Measurements from ENCODE around the gene SHPK.

Gene SHPK

DNA sequence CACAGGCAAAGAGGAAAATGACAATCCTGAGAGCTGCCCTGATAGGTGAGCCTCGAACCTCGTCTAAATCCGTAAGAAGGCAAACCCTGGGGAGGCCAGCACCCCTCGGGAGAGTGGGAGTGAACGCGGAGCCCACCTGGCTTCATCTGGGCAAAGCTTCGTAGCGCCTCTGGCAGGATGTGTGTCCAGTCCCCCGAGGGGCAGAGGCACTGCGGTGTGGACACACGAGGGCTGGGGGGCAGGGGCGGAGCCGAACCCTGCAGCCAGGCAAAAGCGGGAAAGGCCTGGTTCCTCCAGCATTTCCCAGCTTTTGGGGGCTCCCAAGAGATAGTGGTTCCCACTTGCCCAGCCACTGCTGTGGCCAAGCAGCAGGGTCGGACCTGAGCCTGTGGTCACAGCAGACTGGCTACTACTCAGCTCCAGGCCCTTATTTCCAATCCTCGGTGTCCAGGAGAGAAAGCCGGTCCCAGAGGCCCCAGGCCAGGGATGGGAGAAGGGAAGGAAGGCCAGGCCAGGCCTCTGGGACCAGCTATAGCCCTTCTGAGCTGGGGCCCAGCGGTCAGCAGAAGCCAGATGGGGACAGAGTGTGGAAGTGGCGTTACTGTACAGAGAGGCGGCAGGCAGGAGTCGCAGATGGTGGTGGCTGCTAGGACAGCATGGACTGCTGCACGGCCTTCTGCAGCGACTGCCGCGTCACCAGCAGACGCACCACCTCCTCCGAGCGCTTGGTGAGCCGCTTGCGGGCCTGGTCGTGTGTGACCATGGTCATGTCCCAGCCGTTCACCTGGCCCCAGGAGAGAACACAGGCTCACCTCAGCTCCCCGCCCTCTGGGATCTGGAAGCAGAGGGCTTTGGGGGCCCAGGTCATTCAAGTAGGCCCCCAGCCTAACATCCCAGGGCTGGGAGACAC lies 27.3 kb upstream of the SHPK start:
- DNase-seq (ENCODE audit: low read depth in 1 of 2, low spot score in 1 of 2): no peak

DNA sequence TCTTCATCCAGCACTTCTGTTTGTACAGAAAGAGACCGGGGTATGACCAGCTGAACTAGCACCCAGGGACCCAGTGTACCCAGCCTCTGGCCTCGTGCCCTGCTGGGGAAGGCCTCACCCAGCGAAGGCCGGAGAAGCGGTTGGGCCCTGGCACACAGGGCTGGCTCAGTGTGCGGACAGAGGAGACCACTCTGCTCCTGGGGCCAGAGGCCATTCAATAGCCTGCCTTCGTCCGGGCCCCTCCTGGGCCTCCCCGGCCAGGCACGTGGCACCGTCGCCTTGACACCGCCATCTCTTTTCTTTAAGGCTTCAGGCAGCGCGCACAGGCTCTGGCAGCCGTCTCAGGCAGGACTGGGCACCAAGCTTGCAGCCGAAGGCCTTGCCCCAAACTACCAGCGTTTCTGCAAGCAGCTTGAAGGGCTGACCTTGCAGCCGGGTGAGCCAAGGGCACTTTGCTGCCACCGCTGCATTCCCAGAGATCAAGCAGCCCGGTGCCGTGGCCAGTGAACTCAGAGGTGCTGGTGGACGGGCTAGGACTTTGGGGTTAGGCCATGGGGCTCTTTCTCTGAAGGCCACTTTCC lies 24.4 kb upstream of the SHPK start:
- DNase-seq (ENCODE audit: low read depth in 1 of 2, low spot score in 1 of 2): no peak

DNA sequence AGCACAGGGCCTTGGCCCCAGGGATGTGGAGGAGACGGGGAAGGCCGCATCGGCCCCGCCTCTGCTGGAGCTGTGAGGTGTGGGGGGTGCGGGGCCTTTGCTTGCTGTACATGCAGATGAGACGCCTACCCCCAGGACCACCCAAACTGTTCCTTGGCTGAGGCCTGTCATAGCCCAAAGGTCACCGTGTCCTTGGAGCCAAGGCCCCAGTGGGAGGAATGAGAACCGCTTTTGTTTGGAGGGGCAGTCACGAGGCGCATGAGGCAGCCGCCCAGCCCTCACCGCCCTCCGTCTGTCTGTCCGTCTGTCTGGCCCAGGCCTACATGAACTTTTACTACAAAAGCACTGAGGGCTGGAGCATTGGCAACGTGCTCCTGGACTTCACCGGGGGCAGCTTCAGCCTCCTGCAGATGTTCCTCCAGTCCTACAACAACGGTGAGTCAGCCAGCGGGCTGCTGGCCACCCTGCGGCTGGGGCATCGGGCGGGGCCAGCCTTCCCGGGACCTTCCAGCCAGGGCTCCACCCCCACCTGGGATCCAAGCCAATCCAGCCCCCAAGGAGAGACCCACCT lies 23.6 kb upstream of the SHPK start:
- DNase-seq (ENCODE audit: low read depth in 1 of 2, low spot score in 1 of 2): no peak

DNA sequence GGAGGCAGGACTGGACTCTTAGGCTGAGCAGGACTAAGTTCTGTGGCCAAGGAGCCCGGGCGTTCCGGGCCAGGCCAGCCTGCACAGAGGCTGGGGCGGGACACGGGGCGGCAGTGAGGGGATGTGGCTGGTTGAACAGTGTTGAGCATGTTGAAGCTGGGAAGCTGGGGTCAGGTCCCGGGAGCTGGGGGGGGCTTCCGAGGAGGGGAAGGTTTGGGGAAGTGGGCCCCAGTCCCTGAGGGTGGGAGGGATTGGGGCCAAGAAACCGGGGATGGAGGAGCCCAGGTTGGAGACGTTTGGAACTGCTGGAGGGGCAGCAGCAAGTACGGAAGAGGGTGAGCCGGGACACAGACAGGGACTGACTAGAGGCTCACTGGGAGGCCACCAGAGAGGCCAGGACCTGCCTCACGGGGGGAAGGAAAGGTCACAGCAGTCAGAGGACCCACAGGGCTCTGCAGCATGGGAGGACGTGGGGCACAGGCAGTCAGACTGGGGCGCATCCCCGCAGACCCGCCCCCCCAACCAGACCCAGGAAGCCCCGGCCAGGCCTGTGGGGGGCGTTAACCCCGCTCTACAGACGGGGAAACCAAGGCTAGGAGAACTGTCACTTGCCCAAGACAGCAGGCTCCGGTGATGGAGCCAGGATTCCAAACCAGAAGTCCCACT lies 22.9 kb upstream of the SHPK start:
- DNase-seq (ENCODE audit: low read depth in 1 of 2, low spot score in 1 of 2): no peak

DNA sequence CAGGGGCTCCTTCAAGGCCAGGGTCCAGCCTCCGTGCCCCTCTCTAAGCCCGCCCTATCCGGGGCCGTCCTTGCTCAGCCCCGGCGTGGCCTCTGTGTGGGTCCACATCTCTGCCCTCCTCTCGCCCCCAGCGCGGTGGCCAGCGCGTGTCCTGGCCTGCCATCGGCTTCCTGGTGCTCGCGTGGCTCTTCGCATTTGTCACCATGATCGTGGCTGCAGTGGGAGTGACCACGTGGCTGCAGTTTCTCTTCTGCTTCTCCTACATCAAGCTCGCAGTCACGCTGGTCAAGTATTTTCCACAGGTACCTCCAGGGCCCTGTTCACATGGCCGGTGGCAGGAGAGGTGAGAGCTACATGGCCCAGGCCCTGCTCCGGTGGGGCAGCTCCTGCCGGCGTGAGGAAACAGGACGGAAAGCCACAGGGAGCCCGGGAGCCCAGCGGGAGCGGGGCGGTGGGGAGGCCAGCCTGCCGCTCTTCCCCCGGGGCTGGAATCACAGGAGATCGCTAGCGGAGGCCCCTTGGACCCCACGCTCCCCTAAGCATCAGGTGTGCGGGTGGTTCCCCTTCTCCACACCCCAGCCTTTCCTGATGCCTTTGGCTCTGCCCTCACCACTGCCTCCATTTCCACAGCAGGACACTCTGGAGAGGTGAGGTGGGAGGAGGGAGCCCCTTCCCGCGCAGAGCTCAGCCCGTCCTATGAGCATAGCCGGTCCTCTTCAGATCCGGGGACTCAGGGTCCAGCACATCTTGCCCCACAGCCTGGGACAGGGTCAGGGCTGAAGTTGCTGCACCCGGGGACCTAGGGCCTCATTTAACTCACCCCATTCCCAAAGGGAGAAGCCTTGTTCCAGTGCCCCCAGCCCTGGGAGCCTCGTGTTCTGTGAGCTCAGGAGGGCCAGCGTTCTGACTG lies 22.1 kb upstream of the SHPK start:
- no peak for DNase-seq (ENCODE audit: low read depth in 1 of 2, low spot score in 1 of 2)

DNA sequence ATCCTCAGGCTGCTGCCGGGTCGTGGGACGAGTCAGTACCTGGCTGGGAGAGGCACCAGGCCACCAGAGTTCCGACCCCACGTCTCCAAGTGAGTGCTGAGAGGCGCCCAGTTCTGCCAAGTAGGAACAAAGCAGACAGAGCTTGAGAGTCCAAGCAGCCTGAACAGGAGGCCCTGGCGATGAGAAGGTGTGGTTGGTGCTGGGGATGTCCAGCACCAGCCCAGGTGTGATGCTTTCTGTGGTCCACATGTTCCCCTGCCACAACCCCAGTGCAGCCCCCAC lies 21.5 kb upstream of the SHPK start:
- no peak for DNase-seq (ENCODE audit: low read depth in 1 of 2, low spot score in 1 of 2)

DNA sequence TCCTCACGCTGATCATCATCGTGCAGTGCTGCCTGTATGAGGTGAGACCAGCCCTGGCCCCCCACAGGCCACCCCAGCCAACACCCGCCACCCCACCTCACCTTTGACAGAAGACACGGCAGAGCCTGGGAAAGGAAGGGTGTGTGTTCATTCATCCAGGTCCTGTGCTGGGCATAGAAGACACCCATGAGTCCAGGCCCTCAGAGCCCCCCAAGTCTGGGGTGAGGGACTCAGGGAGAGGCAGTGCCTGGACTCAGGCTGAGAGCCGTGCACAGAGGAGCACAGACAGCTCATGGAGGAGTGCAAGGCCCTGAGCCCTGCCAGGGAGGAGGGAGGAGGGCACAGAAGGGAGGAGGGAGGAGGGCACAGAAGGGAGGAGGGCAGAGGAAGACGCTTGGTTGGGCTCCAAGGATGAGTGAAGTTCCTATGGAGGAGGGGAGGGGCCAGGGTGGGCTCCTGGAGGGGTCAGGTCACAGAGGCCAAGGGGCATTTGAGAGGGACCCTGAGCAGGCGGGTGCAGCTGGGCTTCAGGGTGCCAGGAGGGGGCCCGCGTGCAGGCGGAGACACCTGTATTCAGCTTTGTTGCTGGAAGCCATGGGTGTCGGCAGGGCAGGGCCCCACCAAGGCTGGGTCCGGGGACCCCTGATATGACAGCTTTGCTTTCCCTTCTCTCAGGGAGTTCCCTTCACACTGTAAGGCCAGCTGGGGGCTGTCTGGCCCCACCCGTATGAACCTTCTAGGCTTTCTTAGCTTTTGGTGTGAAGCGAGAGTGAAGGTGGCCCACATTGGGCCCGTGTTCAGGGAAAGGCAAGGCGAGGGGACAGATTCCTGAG lies 20.9 kb upstream of the SHPK start:
- DNase-seq (ENCODE audit: low read depth in 1 of 2, low spot score in 1 of 2): no peak

DNA sequence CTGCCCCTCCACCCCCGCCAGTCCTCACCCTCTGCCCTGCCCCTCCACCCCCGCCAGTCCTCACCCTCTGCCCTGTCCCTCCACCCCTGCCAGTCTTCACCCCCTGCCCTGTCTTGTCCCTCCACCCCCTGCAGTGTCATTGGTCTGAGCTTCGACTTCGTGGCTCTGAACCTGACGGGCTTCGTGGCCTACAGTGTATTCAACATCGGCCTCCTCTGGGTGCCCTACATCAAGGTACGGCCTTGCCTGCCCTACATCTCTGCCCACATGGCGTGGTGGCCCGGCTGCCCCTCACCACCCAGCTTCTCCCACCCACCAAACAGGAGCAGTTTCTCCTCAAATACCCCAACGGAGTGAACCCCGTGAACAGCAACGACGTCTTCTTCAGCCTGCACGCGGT lies 20.3 kb upstream of the SHPK start:
- no peak for DNase-seq (ENCODE audit: low read depth in 1 of 2, low spot score in 1 of 2)

DNA sequence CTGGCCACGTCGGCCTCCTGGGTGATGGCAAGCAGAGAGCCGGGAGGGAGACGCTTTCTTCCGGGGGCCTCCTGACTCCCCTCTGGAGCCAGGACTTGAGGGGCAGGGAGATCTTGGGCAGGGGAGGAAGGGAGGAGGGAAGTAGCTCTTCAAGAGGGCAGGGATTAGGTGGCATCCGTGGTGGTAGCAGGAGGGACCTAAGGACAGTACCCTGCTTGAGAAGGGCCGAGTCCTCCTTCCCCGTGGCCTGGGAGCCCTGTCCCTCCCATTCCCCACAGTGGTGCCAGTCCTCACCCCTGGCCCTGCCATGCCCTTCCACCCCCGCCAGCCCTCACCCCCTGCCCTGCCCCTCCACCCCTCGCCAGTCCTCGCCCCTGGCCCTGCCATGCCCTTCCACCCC lies 19.7 kb upstream of the SHPK start:
- DNase-seq (ENCODE audit: low read depth in 1 of 2, low spot score in 1 of 2): no peak

DNA sequence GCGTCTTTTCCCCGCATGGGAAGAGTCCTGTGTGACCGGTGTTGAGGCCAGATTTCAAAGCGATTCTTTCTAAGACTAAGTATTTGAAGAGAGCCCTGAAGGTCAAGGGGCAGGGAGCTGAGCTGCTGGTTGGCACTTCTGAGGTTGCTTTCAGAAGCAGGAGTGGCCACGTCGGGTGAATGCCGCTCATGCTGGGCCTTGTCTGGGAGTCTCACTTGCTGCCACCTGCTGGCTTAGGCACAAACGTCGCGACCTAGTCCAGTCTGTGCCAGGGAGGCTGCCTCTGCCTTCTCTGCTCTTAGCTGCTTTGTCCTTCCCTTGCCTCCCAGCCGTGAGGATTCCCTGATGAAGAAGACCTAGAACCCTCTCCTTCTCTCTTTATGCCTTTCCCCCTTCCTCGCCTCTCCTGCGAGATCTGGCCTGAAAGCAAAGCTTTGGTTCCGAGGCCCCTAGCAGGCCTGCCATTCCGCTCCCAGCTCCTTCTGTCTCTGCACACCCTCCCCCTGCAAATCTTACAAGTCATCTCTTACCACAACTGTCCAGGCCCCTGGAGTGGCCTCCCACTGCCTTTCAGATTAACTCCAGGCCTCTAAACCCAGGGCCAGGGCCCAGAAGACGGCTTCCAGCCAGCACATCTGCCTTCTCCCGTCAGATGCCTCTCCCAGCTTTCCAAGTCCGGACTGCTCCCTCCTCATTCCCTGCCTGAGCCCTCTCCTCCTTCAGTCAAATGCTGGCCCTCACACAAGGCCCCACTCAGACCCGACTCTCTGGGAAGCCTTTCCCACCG lies 11.9 kb upstream of the SHPK start:
- DNase-seq (ENCODE audit: low read depth in 1 of 2, low spot score in 1 of 2): no peak

DNA sequence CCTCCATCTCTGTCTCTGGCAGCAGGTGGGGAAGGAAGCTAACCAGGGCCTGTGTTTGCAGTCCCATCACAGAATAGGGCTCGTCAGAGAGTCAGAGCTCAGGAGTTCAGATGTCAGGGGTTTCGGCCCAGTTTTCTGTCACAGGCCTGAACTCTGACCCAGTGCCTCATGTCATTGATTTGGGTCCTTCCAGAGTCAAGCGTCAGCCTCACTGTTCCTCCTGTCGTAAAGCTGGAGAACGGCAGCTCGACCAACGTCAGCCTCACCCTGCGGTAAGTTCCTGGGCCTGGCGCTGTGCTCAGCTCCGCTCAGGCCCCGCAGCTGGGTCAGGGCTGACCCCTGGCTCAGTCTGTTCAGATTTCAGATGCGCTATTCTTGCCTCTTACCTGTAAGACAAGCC lies 11.2 kb upstream of the SHPK start:
- no peak for DNase-seq (ENCODE audit: low read depth in 1 of 2, low spot score in 1 of 2)

DNA sequence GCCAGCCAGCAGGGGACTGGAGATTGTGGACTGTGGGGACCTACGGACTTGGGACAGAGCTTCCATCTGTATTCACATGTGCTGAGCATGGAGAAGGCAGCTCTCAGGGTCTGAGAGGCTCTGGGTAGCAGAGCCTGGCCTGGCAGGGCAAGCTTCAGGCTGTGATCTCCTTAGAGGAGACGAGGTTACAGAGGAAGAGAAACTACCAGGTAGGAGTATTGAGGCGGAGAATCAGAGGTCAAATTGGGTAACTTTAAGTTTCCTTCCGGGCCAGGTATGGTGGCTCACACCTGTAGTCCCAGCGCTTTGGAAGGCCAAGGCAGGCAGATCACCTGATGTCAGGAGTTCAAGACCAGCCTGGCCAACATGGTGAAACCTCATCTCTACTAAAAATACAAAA lies 9.3 kb upstream of the SHPK start:
- no peak for DNase-seq (ENCODE audit: low read depth in 1 of 2, low spot score in 1 of 2)

DNA sequence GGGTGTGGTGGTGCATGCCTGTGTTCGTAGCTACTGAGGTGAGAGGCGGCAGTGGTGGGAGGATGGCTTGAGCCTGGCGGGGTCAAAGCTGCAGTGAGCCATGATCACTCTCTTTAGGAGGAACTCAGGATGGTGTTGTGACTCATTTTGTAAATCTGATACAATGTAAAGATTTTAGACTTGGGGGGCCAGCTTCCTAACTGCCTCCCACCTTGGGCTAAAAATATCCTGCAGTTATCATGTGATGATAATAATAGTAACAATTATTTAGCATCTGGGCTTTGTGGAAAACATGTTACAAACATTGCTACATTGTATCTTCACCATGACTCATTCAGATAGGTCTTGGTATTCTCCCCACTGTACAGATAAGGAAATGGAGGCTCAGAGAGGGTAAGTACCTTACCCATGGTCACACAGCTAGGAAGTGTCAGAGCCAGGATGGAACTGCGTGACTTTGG lies 7.9 kb upstream of the SHPK start:
- no peak for DNase-seq (ENCODE audit: low read depth in 1 of 2, low spot score in 1 of 2)

DNA sequence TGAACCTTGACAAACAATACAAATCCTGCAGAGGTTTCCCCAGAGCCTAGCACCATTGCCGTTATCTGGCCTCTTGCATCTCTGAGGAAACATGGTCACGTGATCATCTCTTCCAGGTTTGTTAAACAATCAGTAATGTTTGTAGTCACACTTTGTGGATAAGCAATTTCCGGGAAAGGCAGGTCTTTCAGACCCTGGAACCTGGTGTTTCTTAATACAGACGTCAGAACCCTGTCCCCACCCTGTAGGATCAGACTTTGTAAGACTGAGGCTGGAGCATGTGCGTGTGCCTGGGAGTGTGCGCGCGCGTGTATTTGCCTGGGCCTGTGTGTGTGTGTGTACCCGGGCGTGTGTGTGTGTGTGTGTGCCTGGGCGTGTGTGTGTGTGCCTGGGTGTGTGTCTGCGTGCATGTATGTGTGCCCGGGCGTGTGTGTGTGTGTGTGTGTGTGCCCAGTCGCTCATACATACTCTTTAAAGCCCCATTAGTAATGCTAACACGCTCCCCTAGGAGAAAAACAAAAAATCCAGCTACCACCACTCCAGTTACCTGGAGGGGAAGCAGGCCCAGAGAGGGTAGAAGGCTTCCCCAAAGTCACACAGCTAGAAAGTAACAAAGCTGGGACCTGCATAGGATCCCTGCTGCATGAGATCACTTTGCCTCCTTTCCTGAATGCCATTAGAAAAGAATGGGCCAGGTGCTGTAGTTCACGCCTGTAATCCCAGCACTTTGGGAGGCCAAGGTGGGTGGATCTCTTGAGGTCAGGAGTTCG lies 5.9 kb upstream of the SHPK start:
- DNase-seq (ENCODE audit: low read depth in 1 of 2, low spot score in 1 of 2): no peak

DNA sequence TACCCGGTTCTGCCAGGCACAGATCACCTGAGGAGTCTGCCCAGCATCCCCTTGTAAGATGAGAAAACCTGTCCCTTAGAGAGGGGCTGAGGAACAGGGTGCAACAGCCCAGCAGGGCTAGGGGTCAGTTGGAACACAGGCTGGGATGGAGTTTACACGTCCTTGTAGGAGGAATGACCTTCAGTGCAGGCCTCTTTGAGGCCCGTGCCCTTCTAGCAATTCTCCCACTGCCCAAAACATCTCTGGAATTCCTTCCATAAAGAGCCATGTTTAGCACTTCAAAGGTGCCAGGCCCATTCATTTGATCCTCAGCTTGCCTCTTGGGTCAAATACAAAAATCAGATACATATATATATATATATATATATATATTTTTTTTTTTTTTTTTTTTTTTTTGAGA lies 5.0 kb upstream of the SHPK start:
- no peak for DNase-seq (ENCODE audit: low read depth in 1 of 2, low spot score in 1 of 2)

DNA sequence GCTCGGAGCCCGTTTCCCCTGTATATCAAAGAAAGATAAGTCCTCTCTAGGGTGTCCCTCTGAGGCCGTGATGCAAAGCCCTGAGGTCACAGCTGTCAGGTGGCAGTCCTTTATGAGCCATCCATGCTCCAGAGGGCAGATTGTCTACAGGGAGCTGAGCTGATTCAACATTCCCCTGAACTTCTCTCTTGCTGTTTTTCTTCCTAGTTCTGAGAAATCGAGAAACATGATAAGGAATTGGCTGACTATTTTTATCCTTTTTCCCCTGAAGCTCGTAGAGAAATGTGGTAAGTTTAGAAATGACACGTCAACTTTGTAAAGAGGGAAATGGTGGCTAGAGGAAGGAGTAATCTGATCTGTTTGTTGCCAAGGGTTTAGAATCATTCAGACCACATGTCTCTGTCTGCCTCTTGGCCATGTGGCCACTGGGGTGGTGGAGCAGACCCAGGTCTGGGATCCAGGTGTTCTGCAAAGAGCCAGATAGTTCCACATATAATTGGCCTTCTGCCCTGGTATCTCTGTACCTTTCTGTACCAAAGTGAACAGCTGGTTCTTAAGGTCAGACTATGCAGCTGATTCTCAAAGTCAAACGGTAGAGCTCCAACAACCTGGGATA lies 4.0 kb upstream of the SHPK start:
- DNase-seq (ENCODE audit: low read depth in 1 of 2, low spot score in 1 of 2): no peak

DNA sequence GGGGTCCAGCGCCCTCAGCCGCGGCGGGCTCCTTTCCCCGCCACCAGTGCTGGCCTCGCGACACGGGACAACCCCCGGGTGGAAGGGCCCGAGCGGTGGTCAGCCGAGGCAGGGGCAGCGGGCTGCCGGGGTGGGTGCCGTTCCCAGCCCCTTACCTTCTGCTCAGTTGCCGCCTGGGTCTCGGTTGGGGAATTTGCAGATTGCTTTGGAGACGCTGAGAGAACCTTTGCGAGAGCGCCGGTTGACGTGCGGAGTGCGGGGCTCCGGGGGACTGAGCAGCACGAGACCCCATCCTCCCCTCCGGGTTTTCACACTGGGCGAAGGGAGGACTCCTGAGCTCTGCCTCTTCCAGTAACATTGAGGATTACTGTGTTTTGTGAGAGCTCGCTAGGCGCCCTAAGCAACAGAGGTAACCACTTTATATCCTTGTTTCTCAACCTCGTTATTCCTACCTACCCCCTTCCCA lies 891 bp upstream of the SHPK start:
- no peak for DNase-seq (ENCODE audit: low read depth in 1 of 2, low spot score in 1 of 2)

DNA sequence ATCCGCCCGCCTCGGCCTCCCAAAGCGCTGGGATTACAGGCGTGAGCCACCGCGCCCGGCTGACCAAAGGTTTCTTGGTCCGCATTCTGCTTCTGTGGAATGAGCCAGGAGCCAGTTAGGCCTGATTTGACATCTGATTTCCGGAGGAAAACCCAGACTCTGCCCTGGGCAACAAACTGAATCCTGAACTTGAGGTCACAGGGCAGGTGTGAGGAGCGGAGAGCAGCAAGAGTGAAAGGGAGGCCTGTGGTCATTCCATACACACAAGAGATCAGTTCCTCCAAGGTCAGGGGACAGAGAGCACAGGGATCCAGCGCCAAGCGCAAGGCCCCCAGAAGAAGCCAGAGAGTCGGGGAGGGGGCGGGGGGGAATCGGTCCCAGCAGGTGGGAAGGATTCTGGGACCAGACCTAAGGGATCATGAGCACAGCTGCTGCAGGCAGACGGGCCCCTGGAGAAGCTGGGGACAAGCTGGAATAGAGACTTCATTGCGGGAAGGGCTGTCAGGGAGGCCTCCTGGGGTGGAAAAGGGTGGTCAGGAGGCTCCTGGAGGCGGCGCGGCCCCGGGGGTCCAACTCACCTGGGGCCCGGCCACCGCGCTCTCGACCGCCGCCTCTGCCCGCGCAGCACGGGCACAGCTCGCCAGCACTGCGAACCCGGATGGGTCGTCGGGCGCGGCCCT lies 436 bp downstream of the SHPK start:
- no peak for DNase-seq (ENCODE audit: low read depth in 1 of 2, low spot score in 1 of 2)
